Fibroblast of lung (primary cell): ENCODE results near the gene ARHGAP6.

ENCODE experiments used
- CTCF ChIP-seq, 2 donors: IDR thresholded peaks in 1 of 2; conservative IDR thresholded peaks in 1 of 2; 1 replicate in 1 of 2; 2 replicates in 1 of 2; pipeline ENCODE4 v1.5.1; 2011 to 2012; ENCODE audit warnings: low read length in 2 of 2, control low read depth in 1 of 2, inconsistent platforms in 1 of 2, low read depth in 1 of 2, mild to moderate bottlenecking in 1 of 2
- EZH2 ChIP-seq: IDR thresholded peaks from 2 replicates; pipeline ENCODE4 v1.5.1; 2012; ENCODE audit warnings: low read length, control low read depth, mild to moderate bottlenecking; ENCODE audit errors: missing control alignments

- TF ChIP-seq CTCF (conservative IDR thresholded peaks at IDR 0.05 in 1 of 2, IDR thresholded peaks at IDR 0.05 in 1 of 2; ENCODE audit: low read depth in 1 of 2, low read length in 2 of 2) (no peak), EZH2 (no peak)
Observed at GRCh38 chrX:11464836-11465463, 200.8 kb downstream of the ARHGAP6 start.
